ENCODE data around the gene SPPL2B.
"Not testable (repeated sequence)": the region's sequence is repeated elsewhere in the genome, so short reads cannot be mapped to it uniquely, and the experiment has no call there.

SPPL2B gene

GRCh38 chr19:2382530-2383222 is 54.2 kb downstream of the SPPL2B start:
- DNase-seq: no peak

- no peak for DNase-seq
Observed at GRCh38 chr19:2385053-2385721, 56.7 kb downstream of the SPPL2B start.

DNA sequence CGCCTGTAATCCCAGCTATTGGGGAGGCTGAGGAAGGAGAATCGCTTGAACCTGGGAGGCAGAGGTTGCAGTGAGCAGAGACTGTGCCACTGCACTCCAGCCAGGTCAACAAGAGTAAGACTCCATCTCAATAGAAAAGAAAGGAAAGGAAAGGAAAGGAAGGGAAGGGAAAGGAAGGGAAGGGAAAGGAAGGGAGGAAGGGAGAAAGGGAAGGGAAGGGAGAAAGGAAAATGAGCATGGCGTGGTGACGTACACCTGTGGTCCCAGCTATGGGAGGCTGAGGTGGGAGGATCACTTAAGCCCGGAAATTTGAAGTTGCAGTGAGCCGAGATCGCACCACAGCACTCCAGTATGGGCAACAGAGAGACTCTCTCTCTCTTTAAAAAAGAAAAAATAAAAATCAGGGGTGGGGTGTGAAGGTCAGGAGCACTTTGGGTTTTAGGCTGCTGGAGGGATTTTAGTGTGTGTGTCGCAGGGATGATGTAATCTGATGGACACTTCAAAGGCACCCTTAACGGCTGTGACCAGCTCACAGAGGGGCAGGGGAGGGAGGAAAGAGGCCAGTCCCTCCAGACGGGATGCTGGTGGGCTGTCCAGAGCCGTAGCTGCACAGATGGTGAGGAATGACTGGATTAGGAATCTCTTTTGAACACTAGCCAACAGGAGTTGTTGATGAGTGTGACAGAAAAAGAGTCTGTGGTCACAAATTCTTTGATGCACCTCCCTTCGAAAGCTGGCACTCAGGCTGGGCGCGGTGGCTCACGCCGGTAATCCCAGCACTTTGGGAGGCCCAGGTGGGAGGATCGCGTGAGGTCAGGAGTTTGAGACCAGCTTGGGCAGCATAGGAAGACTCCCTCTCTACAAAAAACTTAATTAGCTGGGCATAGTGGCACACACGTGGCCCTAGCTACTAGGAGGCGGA is 59.1 kb downstream of the SPPL2B start:
- DNase-seq: no peak

- DNase-seq: no peak
Observed at GRCh38 chr19:2389594-2389993, 61.1 kb downstream of the SPPL2B start.

GRCh38 chr19:2391118-2391725 is 62.7 kb downstream of the SPPL2B start:
- no peak for DNase-seq

DNA sequence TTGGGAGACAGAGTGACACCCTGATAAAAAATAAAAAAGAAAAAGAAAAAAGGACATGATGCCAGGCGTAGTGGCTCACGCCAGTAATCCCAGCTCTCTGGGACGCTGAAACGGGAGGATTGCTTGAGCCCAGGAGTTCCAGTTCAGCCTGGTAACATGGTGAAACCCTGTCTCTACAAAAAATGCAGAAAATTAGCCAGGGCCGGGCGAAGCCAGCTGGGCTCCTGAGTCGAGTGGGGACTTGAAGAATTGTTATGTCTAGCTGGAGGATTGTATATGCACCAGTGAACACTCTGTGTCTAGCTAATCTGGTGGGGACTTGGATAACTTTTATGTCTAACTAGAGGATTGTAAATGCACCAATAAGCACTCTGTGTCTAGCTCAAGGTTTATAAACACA is 63.9 kb downstream of the SPPL2B start:
- DNase-seq: no peak

- not testable (repeated sequence) for DNase-seq
Observed at GRCh38 chr19:2392899-2393298, 64.4 kb downstream of the SPPL2B start.

- no peak for DNase-seq
Observed at GRCh38 chr19:2394054-2394441, 65.6 kb downstream of the SPPL2B start.

DNA sequence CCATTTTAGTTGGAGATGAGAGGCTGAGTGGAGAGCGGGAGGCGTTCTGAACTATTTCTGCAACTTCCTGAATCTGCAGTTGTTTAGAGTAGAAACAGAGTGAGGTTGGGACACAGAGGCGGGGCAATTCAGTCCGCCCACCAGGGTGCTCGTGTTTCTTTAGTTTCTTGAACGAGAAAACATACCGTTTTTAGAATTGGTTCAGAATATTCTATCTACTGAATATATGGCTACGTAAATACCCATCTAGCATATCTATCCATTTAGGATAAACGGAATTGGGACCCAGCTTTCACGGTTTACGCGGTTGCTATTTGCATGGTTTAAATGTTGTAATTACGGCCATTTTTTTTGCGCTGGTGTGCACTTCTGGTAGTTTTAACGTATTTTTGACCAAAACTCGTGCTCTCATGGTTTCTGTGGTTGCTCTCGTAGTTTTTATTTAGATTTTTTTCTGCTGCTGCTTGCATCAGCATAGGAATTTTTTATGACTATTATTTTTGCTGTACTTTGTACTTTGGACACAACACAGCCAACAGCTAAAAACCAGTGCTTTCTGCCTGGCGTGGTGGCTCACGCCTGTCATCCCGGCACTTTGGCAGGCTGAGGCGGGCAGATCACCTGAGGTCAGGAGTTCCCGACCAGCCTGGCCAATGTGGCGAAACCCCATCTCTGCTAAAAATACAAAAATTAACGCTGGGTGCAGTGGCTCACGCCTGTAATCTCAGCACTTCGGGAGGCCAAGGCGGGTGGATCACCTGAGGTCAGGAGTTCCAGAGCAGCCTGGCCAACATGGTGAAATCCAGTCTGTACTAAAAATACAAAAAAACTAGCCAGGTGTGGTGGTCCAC is 66.2 kb downstream of the SPPL2B start:
- no peak for DNase-seq

- DNase-seq: not testable (repeated sequence)
Observed at GRCh38 chr19:2395293-2395829, 66.9 kb downstream of the SPPL2B start.

DNA sequence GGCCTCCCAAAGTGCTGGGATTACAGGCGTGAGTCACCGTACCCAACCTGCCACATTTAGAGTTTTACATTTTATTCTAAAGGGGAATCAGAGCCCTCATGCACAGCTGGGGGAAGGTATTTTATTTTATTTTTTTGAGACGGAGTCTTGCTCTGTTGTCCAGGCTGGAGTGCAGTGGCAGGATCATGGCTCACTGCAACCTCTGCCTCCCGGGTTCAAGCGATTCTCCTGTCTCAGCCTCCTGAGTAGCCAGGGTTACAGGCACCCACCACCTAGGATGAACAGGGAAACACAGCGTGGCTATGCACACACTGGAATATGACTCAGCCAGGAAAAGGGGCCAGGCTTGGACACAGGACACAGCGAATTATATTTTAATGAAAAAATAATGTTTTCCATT is 68.7 kb downstream of the SPPL2B start:
- not testable (repeated sequence) for DNase-seq

- DNase-seq: no peak
Observed at GRCh38 chr19:2398735-2399305, 70.3 kb downstream of the SPPL2B start.

DNA sequence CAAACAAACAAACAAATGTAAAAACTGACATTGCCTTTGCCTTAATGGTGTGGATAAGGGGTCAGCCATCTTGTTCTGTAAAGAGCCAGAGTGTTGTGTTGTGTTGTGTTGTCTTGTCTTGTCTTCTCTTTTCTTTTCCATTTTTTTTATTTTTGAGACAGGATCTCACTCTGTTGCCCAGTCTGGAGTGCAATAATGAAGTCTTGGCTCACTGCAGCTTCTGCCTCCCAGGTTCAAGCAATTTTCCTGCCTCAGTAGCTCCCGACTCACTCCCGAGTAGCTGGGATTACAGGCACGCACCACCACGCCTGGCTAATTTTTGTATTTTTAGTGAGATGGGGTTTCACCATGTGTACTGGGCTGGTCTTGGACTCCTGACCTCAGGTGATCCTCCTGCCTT is 71.1 kb downstream of the SPPL2B start:
- no peak for DNase-seq
